Psoas muscle (tissue), 8 donors: ENCODE data around the gene RNF220. TPM values are rescaled to one million over a fixed set of nuclear protein-coding genes. Genes with fewer than 3 reads are reported as not detected.

Source experiments
- ATAC-seq, 4 donors: fragments of 200-7000 bp; cut with Tn5 transposase; one replicate each; pipeline ENCODE4 v1.9.1; 2020; ENCODE audit warnings: moderate library complexity in 3 of 4, mild to moderate bottlenecking in 2 of 4
- DNase-seq, 2 donors: peaks; one replicate each; pipeline ENCODE4 v3.0.0-alpha.2; 2020
- H3K27ac ChIP-seq: fragments of 200-600 bp; one replicate; pipeline ENCODE4 v1.8.0; 2022
- H3K27me3 ChIP-seq, 3 donors: fragments of 200-600 bp in 1 of 3; one replicate each; pipeline versions ENCODE4 v1.6.1 to v1.8.0; 2013 to 2022; ENCODE audit warnings: low read length in 2 of 3, mild to moderate bottlenecking in 2 of 3, moderate library complexity in 1 of 3; ENCODE audit not compliant: insufficient read depth in 3 of 3
- H3K36me3 ChIP-seq, 2 donors: fragments of 200-600 bp in 1 of 2; one replicate each; pipeline versions ENCODE4 v1.6.1 to v1.8.0; 2013 to 2022; ENCODE audit warnings: low read depth in 1 of 2, mild to moderate bottlenecking in 1 of 2, moderate library complexity in 1 of 2; ENCODE audit not compliant: insufficient read depth in 1 of 2
- H3K4me1 ChIP-seq: fragments of 200-600 bp; one replicate; pipeline ENCODE4 v1.8.0; 2022
- H3K4me3 ChIP-seq: fragments of 200-600 bp; one replicate; pipeline ENCODE4 v1.8.0; 2022; ENCODE audit warnings: mild to moderate bottlenecking
- H3K9me3 ChIP-seq: fragments of 200-600 bp; one replicate; pipeline ENCODE4 v1.8.0; 2022
- CTCF ChIP-seq: fragments of 200-600 bp; IDR thresholded peaks from one replicate; pipeline ENCODE4 v1.8.0; 2022; ENCODE audit warnings: antibody characterized with exemption
- WGBS, 3 donors: extraction: QIAGEN DNeasy Blood & Tissue Kit; methylation state at CpG; one replicate each; pipeline versions ENCODE4 v1.1.6 to v1.1.7; 2013; 5-methylcytosine and 5-hydroxymethylcytosine counted together
- intact Hi-C, 2 donors: fragments of 100-400 bp; cut with DNase I; formaldehyde crosslinking; loops; one replicate each; pipeline versions ENCODE4 v1.11.0 to v1.14.2; 2022
- polyA plus RNA-seq, 3 donors: library from polyadenylated mRNA; stranded (reverse); fragments of 200-250 nt; gene quantifications; one replicate each; pipeline ENCODE4 v1.2.3, GENCODE V29; 2013
- total RNA-seq, 4 donors: library from RNA; stranded (reverse); fragmentation: NEBNext Ultra II Directional in 2 of 4; extraction: Animal tissue kit (Norgen Biotek cat#: 25700) in 2 of 4; gene quantifications; one replicate each; pipeline versions ENCODE4 v1.2.1 to v1.2.4, GENCODE V29; 2021 to 2023
- donor health status: healthy with polysubstance abuse.
- donor health status: DM: no; HTN: no; CAD: no; lungs with moderate emphysema.
- donor health status: Bipolar disorder and iron deficiency.
- donor health status: healthy.
- donor health status: DM: yes; HTN: yes; CAD: no.
- donor health status: DM: no; HTN: no; CAD: no.
- donor health status: DM: no; HTN: no; CAD: no.
- donor health status: DM: yes; HTN: yes; CAD: no.

Gene RNF220
- total and polyA plus RNA-seq, 7 donors: 61.1 to 133 (median 75.5) TPM

- intact Hi-C loops: no loop called here
- TF ChIP-seq CTCF: no peak
- Histone ChIP-seq H3K27me3 (peaks cover 9 to 100% (median 38%) of the 10 kb centered on the region in 3 donors), H3K4me3 (no peak overlapping the region), H3K9me3 (no peaks in the 10 kb centered on the region), H3K27ac (no peak overlapping the region), H3K36me3 (no peaks in the 10 kb centered on the region), H3K4me1 (peaks cover 8% of the 10 kb centered on the region)
- 74 to 79% (median 79%) methylated on average over 10 of the region's 10 CpGs for WGBS, 3 donors
- ATAC-seq: no peak
- no peak for DNase-seq
These were observed 6.8 kb downstream of the RNF220 start for GRCh38 chr1:44411861-44412260.

GRCh38 chr1:44412601-44413000, 7.5 kb downstream of the RNF220 start:
- Histone ChIP-seq H3K4me1 (peaks cover 10% of the 10 kb centered on the region), H3K27me3 (peaks cover 9 to 100% (median 36%) of the 10 kb centered on the region in 3 donors), H3K27ac (no peak overlapping the region), H3K36me3 (no peaks in the 10 kb centered on the region), H3K9me3 (no peaks in the 10 kb centered on the region), H3K4me3 (no peak overlapping the region)
- ATAC-seq (no peak), DNase-seq (no peak)
- WGBS, 3 donors: 34 to 38% (median 36%) methylated on average over 7 of the region's 7 CpGs
- TF ChIP-seq CTCF: no peak
- intact Hi-C loops: no loop called here

- Histone ChIP-seq H3K36me3 (no peaks in the 10 kb centered on the region), H3K27me3 (peaks cover 9 to 100% (median 31%) of the 10 kb centered on the region in 3 donors), H3K4me3 (no peak overlapping the region), H3K27ac (no peak overlapping the region), H3K4me1 (peaks cover 14% of the 10 kb centered on the region), H3K9me3 (no peaks in the 10 kb centered on the region)
- DNase-seq (no peak), ATAC-seq (no peak)
- WGBS, 3 donors: 29 to 35% (median 34%) methylated on average over 9 of the region's 9 CpGs
- TF ChIP-seq CTCF: no peak
- intact Hi-C loops: no loop called here
These were observed 8.7 kb downstream of the RNF220 start for GRCh38 chr1:44413740-44414139.

GRCh38 chr1:44415013-44415412, 10.0 kb downstream of the RNF220 start:
- H3K4me1 ChIP-seq: peaks cover 15% of the 10 kb centered on the region
- no peak for ATAC-seq
- H3K4me3 ChIP-seq: no peak overlapping the region
- peaks cover 9 to 99% (median 27%) of the 10 kb centered on the region in 3 donors for H3K27me3 ChIP-seq
- WGBS, 3 donors: 57 to 67% (median 62%) methylated on average over 9 of the region's 9 CpGs
- intact Hi-C loops: no loop called here
- no peaks in the 10 kb centered on the region for H3K36me3 ChIP-seq
- no peak for TF ChIP-seq CTCF
- no peak for DNase-seq
- no peak overlapping the region for H3K27ac ChIP-seq
- H3K9me3 ChIP-seq: no peaks in the 10 kb centered on the region

GRCh38 chr1:44416408-44416807, 11.4 kb downstream of the RNF220 start:
- peaks cover 9 to 95% (median 25%) of the 10 kb centered on the region in 3 donors for H3K27me3 ChIP-seq
- no peak overlapping the region for H3K4me3 ChIP-seq
- ATAC-seq (no peak), DNase-seq (no peak)
- H3K27ac ChIP-seq: no peak overlapping the region
- 86 to 91% (median 87%) methylated on average over 7 of the region's 7 CpGs for WGBS, 3 donors
- intact Hi-C loops: no loop called here
- no peaks in the 10 kb centered on the region for H3K9me3 ChIP-seq
- H3K36me3 ChIP-seq: no peaks in the 10 kb centered on the region
- peaks cover 16% of the 10 kb centered on the region for H3K4me1 ChIP-seq
- no peak for TF ChIP-seq CTCF
